ENCODE data around the gene GDI1.

GDI1 gene

DNA sequence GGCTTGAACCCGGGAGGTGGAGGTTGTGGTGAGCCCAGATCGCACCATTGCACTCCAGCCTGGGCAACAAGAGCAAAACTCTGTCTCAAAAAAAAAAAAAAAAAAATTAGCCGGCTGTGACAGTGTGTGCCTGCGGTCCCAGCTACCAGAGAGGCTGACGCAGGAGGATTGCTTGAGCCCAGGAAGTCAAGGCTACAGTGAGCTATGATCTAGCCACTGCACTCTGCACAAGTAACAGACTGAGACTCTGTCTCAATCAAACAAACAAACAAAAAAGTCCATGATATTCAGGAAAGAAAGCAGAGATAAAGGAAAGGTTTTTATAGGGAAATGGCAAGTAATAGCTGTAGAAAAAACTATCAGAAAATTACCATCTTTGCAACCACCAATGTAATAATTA, 44.2 kb downstream of the GDI1 start:
- no peak for DNase-seq (ENCODE audit: low read depth in 2 of 2)

DNA sequence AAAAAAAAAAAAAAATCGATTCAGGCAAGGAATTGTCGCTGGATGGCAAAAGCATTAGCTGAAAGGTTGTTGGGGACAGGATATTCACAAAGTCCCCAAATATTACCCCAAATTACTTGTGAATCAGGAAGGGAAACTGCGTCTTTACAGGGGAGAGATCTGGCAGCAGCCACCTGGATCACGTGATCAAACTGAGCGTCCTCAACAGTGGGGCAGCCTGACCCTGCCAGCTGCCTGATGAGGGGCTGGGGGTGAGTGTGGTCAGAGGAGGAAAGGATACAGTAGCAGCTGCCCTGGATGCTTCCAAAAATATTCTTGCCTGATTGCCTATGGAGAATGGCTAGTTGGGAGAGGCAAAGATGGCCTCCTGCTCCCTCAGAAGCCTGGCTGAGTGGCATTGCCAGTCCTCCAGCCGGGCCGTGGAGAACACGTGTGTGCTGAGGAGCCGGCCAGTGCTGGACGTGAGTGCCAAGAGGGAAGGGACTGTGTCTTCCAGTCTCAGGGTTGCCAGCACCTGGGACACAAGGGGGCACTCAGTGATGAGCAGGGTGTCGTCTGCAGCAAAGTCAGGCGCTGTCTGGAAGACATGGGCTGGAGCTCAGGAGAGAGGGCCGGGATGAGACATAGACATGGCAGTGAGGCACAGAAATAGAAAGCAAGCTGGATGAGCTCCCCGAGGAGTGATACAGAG, 45.1 kb downstream of the GDI1 start:
- DNase-seq (ENCODE audit: low read depth in 2 of 2), result no peak

DNA sequence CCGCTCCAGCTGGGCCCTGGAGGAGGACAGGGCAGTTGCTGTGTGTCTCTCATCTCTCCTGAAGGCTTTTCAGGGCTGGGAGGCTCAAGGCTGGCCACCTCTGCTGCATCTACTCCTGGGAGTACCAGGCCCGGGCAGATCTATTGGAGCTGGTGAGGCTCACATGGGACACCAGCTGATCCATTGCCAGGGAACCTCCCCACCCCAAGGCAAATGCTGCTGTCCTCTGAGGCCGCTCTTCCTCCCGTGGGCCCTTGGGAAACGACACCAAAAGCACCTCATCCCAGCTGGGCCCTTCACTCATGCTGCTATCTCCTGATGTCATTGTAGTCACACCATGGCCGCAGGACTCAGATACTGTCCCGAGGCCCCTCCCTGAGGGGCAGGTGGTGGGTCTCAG, 45.8 kb downstream of the GDI1 start:
- DNase-seq (ENCODE audit: low read depth in 2 of 2), result no peak

DNA sequence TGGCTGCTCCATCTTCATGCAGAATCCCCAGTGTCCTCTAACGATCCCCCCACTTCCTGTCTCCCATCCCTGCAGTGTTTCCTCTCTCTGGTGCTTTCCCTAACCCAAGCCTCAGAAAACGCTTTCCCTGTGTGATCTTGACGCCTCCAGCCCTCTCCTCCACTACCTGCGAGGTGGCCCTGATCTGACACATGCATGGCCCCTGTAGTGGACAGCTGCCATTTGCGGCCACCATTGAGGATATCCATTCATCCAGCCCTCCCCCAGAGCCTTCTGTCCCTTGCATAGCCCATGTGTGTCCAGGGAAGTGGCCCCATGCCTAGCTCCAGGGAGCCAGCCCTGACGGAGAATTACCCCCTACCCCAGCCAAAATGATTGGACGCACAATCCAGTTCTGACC, 46.4 kb downstream of the GDI1 start:
- DNase-seq (ENCODE audit: low read depth in 2 of 2), result no peak

DNA sequence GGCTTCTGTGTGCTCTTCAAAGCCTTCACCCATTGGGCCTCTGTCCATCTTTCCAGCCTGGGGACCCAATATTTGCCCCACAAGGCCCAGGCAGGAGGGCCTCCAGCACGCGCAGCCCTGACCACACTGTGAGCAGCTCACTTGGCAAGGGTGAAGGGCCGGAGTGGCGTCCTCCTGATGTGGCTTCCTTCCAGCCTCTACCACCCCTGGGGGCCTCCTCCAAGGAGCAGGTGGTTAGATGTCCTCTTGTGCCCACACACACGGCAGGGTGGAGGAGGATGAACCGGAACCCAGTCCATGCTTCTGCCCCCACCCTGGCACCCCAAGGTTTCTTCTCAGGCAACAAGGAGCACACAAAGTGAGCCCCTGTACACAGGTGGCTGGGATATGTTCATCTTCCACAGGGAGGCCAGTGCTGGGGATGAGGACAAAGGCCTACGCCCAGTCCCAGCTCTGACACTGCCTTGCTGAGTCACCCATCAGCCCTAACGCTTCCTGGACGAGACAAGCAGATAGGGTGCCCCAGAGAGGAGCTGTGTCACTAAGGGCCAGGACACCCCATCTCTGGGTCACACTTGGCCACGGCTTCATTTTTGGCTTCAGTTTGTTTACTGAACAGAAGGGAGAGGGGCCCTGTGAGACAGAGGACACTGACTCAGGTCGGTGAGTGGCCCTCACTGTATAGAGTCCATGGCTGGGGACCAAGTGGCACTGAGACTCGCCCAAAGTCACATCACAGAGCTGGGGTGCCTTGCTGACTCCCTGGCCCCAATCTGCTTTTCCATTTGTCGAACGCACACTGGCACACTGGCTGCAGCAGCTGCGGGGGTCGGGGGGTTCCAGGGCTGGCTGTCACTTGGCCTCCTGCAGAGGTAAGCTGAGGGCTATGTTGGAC, 47.5 kb downstream of the GDI1 start:
- no peak for DNase-seq (ENCODE audit: low read depth in 2 of 2)

DNA sequence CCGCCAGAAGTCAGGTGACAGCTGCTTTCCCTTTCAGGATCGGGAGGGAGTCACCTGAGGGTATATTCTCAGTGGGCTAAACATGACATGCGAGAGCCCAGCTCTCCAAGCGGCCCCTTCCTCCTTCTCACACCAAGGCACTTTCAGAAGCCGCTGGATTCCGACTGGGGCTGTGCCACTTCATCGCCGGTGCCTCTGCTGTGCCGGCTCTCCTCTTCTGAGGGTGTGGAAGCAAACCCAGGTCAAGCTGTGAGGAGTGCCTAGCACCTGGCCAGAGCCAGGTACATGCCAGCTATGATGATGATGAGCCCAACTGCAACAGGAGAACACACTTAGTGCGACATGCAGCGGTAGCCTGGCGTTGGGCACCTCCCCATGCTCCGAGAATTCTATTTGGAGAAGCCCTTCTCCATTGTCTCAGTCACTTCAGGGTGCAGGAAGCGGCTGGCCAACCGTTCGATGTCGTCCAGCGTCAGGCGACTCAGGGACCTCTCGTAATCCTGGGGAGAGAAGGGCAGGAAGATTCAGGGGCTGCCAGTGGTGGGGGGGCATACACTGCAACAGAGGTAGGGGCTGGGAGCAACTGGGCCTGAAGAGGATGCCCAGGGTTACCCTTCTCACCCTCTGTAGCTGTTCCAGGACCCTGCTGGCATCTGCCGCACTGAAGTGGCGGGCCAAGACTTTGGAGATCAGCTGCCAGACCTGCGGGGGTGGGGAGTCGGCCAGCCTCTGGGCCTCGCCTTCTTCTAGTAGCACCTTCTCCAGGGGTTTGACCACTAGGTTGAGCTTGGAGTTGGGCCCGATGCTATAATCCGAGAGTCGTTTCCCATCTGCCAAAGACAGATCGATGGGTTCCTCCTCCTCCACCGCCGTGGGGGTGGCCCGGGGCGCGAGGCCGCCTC, 48.4 kb downstream of the GDI1 start:
- DNase-seq (ENCODE audit: low read depth in 2 of 2), result no peak

DNA sequence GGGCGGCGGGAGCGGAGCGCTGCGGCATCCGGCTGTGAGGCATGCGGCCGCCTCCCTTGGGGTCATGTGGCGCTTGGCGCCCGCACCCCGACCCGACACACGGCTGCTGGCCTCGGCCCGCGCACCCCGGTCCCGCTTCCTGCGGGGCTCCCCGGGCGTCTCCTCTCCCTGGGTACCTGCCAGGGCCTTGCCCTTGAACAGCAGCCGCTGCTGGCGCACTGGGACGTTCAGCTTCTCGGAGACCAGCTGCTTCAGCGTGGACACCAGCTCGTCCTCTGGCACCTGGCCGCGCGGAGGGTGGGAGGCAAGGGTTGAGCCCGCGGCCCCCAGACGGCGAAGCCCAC, 49.1 kb downstream of the GDI1 start:
- DNase-seq (ENCODE audit: low read depth in 2 of 2), result no peak

DNA sequence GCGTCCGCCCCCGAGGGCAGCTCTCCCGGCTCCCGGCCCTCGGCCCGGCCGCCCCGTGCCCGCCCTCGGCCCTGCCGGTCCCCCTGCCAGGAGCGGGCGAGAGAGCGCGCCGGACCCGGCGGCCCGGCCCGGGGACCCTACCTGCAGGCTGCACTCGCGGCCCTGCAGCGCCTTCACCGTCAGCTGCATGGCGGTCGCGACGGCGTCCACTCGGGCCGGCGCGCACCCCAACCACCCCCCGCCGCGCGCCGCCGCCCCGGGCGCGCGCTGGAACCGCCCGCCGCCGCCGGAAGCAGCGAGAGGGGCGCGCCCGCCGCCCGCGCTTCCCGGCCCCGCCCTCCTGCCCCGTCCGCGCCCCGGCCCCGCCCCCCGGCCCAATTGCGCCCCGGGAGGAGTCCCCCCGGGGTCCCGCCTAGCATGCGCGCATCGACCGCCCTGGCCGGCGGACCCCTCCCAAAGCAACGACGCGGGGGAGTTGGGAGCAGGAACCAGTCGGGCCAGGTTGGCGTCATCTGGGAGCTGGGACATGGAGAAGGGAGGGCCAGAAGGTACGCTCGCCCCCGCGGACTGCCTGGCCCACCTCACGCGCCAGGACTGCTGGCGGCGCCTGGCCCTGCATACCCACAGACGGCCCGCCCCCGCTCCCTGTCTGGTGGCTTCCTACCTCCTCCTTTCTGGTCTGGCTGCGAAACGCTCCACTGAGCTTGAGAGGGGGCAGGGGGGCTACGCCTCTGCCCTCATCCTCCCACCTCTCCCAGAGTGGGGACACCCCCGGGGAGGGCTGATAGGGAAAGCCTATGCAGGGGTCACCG, 49.6 kb downstream of the GDI1 start, which contains the start of gene UBL4A:
Gene UBL4A, minus strand, starts transcription at position 220 of the 812 bp plus-strand sequence. Its CDS starts 31 bp downstream, at position 189.
- peak; percentile 27 to 36 for DNase-seq (ENCODE audit: low read depth in 2 of 2)

DNA sequence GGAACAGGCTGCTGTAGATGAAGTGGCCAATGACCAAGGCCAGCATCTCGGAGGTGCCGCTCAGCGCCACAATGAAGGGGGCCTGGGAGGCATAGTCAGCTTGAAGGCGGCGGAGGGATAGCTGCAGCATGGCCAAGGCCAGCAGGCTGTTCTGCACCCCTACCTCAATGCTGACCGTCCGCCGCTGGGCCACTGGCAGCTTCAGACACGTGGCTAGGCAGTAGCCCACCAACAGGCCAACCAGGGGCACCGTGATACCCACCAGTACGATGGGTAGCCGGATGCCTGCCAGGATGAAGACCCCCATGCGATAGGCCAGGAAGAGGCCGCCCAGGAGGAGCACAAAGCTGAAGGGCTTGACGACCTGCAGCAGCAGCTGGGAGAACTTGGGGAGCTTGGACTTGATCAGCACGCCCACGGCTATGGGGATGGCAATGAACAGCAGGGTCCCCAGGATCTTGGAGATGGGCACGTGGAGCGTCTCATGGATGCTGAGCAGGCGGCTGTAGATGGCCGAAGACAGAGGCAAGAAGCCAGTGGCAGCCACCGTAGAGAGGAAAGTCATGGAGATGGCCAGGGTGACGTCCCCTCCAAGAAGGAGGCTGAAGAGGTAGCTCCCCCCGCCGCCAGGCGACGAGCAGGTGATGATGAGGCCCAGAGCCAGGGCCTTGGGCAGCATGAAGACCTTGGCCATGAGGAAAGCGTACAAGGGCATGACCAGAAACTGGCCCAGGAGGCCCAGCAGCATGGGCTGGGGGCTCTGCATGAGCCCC, 50.8 kb downstream of the GDI1 start:
- DNase-seq (ENCODE audit: low read depth in 2 of 2), result no peak

DNA sequence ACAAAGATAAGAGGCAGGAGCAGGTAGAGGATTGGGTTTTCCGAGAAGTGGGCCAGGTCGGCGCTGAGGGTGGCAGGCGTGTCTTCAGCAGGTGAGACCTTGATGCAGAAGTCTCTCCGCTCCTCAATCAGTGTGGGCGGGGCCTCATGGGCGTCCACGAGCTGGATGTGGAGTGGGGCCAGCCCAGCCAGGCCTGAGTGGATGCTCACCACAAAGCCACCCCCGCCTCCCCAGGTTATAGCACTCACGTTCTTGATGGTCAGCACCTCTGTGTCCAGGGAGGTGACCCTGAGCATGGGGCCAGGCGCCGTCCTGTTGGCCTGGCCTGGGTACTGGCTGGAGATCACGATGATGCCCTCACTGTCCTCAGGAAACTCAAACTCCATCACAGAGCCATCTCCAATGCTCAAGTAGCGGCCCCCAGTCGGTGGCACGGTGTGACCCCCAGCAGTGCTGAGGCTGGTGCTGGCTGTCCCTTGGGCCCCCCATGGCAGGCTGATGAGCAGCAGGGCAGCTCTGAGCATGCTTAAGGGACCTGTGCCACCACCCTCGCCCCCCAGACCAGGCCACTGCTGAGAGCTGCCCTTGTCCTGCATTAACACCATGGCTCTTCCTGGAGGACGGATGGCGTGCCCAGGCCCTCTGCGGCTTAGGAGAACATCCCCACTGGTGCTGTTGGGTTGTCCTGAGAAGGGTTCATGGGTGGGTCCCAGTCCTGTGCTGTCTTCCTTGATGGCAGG, 51.6 kb downstream of the GDI1 start:
- no peak for DNase-seq (ENCODE audit: low read depth in 2 of 2)

DNA sequence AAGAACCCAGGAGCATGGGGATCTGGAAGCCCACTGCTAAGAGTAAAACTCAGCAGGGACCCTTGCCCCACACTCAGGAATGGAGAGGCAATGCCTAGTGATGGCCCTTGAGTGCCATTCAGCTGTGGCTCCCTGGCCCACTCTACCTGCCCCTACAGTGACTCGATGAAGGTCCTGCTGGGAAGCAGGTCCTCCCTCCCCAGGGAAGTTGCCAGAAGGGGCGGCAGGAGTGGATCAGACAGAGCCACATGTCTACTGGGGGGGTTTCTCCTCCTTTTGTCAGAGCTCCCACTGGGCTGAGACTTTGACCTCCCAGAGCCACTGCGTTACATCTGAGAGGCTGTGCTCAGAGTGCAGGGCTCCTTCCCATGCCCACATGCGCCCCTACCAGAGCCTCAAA, 52.2 kb downstream of the GDI1 start:
- no peak for DNase-seq (ENCODE audit: low read depth in 2 of 2)

DNA sequence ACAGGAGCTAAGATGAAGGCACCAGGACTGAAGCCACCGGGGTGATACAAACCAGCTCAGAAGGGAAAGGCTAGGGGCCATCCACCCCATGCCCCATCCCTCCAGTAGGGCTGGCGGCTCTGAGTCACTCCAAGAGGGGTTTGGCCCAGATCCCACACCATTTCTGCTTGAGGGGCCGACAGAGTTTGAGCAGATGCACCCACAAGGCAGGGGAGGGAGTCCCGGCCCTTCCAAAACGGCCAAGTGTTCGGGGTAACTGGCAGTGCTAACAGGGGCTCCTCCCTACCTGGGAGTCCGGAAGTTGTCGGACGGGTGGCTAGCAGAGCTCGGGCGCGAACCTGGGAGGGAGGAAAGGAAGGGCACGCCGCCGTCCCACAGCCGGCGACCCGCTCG, 53.1 kb downstream of the GDI1 start:
- peak in 1 of 2 donors; percentile 5 for DNase-seq (ENCODE audit: low read depth in 2 of 2)

DNA sequence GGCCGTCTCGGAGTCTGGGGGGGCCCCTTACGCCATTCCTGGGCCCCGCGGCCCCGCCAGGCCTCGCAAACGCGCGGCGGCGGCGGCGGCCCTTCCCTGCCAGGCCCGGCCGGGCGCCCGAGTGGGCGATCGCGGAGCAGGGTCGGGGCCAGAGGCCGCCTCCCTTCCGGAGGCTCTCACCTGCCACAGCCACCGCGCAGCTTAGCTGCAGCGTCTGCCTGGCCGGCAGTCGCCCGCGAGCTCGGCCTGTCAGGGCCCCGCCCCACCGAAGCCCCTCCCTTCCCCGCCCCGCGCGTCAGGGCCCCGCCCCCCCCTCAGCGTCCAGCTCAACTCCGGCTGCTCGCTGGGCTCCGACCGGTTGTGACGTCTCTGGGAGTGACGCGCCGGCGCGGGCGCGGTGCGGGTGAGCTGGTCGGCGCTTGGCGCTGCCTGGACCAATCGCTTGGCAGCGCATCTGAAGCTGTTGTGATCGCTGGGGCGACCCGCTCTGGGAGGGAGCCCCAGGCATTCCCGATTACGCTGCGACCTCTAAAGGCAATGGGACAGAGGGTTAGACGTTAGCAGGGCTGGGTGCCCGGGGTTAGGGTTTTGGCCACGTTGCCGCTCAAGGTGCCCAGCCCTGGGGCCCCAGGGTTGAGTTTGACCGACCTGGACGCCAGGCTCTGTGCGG, 53.6 kb downstream of the GDI1 start, which contains the start of gene SLC10A3:
Gene SLC10A3, minus strand, starts transcription at position 216 of the 670 bp plus-strand sequence. CDS start 1,689 bp downstream, outside the sequence.
- DNase-seq (ENCODE audit: low read depth in 2 of 2), result peak; percentile 84 to 89

Measured in stimulated activated CD8-positive, alpha-beta memory T cell treated with anti-CD3 and anti-CD28 coated beads, Interleukin-15, amount 100 ng/mL, for 48 hours (primary cell).